Loucy (cell line): ENCODE results near the gene KCNJ5.

Source experiments
- EZH2phosphoT487 ChIP-seq: fragments of 200-600 bp; IDR thresholded peaks from 2 replicates; pipeline ENCODE4 v1.6.1; 2018; ENCODE audit warnings: antibody characterized with exemption, mild to moderate bottlenecking, moderate library complexity, borderline replicate concordance
- TF ChIP-seq, protein P1 (sequence below): fragments of 200-600 bp; sonication (generic); conservative IDR thresholded peaks from 2 replicates; pipeline ENCODE4 v1.5.1; 2014; ENCODE audit warnings: mild to moderate bottlenecking, antibody characterized with exemption, low read length

DNA sequence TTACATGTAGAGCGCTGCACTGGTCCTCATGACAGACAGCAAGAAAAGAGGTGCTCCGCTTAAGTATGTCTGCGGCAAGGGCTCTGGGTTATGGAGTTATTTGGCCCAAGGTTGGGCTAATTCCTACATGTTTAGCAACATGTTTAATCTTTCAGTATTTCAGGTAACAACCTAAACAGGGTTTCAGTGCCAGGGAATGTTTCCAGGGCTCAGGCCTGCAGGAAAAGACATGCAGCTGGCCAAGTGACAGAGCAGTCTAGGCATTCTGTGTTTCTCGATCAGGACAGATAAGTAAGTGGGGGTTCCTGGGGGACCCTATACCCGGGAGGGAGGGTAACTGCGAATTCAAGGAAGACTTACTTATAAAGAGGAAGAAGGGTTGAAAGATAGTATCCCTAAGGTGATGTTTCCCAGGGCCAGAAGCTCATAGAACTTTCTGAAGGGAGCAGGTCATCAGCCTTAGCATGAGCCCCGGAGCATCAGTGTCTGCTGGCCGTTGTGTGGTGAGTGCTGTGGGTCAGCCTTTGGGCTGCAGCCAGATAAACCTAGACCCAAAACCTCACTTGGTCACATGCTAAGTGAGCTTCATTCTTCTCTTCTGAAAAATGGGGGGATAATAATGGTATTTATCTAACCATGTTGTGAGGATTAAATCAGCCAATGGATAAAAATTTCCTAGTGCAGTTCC, 18.4 kb downstream of the KCNJ5 start:
- TF ChIP-seq, protein P1, sequence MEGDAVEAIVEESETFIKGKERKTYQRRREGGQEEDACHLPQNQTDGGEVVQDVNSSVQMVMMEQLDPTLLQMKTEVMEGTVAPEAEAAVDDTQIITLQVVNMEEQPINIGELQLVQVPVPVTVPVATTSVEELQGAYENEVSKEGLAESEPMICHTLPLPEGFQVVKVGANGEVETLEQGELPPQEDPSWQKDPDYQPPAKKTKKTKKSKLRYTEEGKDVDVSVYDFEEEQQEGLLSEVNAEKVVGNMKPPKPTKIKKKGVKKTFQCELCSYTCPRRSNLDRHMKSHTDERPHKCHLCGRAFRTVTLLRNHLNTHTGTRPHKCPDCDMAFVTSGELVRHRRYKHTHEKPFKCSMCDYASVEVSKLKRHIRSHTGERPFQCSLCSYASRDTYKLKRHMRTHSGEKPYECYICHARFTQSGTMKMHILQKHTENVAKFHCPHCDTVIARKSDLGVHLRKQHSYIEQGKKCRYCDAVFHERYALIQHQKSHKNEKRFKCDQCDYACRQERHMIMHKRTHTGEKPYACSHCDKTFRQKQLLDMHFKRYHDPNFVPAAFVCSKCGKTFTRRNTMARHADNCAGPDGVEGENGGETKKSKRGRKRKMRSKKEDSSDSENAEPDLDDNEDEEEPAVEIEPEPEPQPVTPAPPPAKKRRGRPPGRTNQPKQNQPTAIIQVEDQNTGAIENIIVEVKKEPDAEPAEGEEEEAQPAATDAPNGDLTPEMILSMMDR, result no peak
- no peak for TF ChIP-seq EZH2phosphoT487
